ENCODE results near the gene TSPAN15.

Gene TSPAN15

GRCh38 chr10:69502589-69502988 is 51.3 kb downstream of the TSPAN15 start:
- Histone ChIP-seq H3K36me3 (ENCODE audit: low read depth) (no peaks in the 10 kb centered on the region), H3K4me1 (ENCODE audit: insufficient read depth, poor library complexity, severe bottlenecking) (no peaks in the 10 kb centered on the region), H3K27ac (ENCODE audit: poor library complexity, severe bottlenecking) (no peak overlapping the region), H3K4me3 (ENCODE audit: severe bottlenecking) (no peak overlapping the region), H3K27me3 (ENCODE audit: insufficient read depth, poor library complexity, severe bottlenecking) (no peaks in the 10 kb centered on the region), H3K9me3 (ENCODE audit: severe bottlenecking) (no peaks in the 10 kb centered on the region)
- ATAC-seq (ENCODE audit: low read depth), result no peak
- TF ChIP-seq CTCF (IDR thresholded peaks at IDR 0.05; ENCODE audit: poor library complexity, severe bottlenecking), result no peak
- no peak for DNase-seq (ENCODE audit: low spot score)

- Histone ChIP-seq H3K27me3 (ENCODE audit: insufficient read depth, poor library complexity, severe bottlenecking) (no peaks in the 10 kb centered on the region), H3K36me3 (ENCODE audit: low read depth) (no peaks in the 10 kb centered on the region), H3K27ac (ENCODE audit: poor library complexity, severe bottlenecking) (no peak overlapping the region), H3K4me1 (ENCODE audit: insufficient read depth, poor library complexity, severe bottlenecking) (no peaks in the 10 kb centered on the region), H3K4me3 (ENCODE audit: severe bottlenecking) (no peak overlapping the region), H3K9me3 (ENCODE audit: severe bottlenecking) (no peaks in the 10 kb centered on the region)
- DNase-seq (ENCODE audit: low spot score) (no peak), ATAC-seq (ENCODE audit: low read depth) (no peak)
- no peak for TF ChIP-seq CTCF (IDR thresholded peaks at IDR 0.05; ENCODE audit: poor library complexity, severe bottlenecking)
Measured at GRCh38 chr10:69503001-69503895, 52.0 kb downstream of the TSPAN15 start.

GRCh38 chr10:69503896-69504265 is 52.6 kb downstream of the TSPAN15 start:
- no peak for TF ChIP-seq CTCF (IDR thresholded peaks at IDR 0.05; ENCODE audit: poor library complexity, severe bottlenecking)
- ATAC-seq (ENCODE audit: low read depth), result no peak

GRCh38 chr10:69504576-69505250 is 53.4 kb downstream of the TSPAN15 start:
- no peaks in the 10 kb centered on the region for H3K4me1 ChIP-seq (ENCODE audit: insufficient read depth, poor library complexity, severe bottlenecking)
- ATAC-seq (ENCODE audit: low read depth) (no peak), DNase-seq (ENCODE audit: low spot score) (no peak)
- H3K4me3 ChIP-seq (ENCODE audit: severe bottlenecking), result no peak overlapping the region
- no peaks in the 10 kb centered on the region for H3K27me3 ChIP-seq (ENCODE audit: insufficient read depth, poor library complexity, severe bottlenecking)
- H3K36me3 ChIP-seq (ENCODE audit: low read depth), result no peaks in the 10 kb centered on the region
- H3K27ac ChIP-seq (ENCODE audit: poor library complexity, severe bottlenecking), result no peak overlapping the region
- no peaks in the 10 kb centered on the region for H3K9me3 ChIP-seq (ENCODE audit: severe bottlenecking)
- TF ChIP-seq CTCF (IDR thresholded peaks at IDR 0.05; ENCODE audit: poor library complexity, severe bottlenecking), result no peak

More at GRCh38 chr10:69503896-69504265, 52.6 kb downstream of the TSPAN15 start:
- H3K27me3 ChIP-seq (ENCODE audit: insufficient read depth, poor library complexity, severe bottlenecking), result no peaks in the 10 kb centered on the region
- H3K27ac ChIP-seq (ENCODE audit: poor library complexity, severe bottlenecking), result no peak overlapping the region
- H3K4me3 ChIP-seq (ENCODE audit: severe bottlenecking), result no peak overlapping the region
- DNase-seq (ENCODE audit: low spot score), result no peak
- H3K9me3 ChIP-seq (ENCODE audit: severe bottlenecking), result no peaks in the 10 kb centered on the region
- H3K4me1 ChIP-seq (ENCODE audit: insufficient read depth, poor library complexity, severe bottlenecking), result no peaks in the 10 kb centered on the region
- H3K36me3 ChIP-seq (ENCODE audit: low read depth), result no peaks in the 10 kb centered on the region
